Activated CD8-positive, alpha-beta memory T cell treated with anti-CD3 and anti-CD28 coated beads for 1 hour (primary cell): ENCODE results near the gene GMDS.

Experiments
- DNase-seq, 2 donors: peaks; one replicate each; pipeline ENCODE4 v3.0.0-alpha.2; 2020; ENCODE audit warnings: low read depth in 1 of 2; ENCODE audit errors: extremely low read depth in 1 of 2

Gene GMDS

GRCh38 chr6:2182251-2182650, 63.2 kb downstream of the GMDS start:
- no peak for DNase-seq

GRCh38 chr6:2181567-2181966, 63.8 kb downstream of the GMDS start:
- no peak for DNase-seq

- DNase-seq, result no peak
Measured at GRCh38 chr6:2179950-2180349, 65.5 kb downstream of the GMDS start.

- no peak for DNase-seq
Measured at GRCh38 chr6:2179241-2179640, 66.2 kb downstream of the GMDS start.

GRCh38 chr6:2178125-2178524, 67.3 kb downstream of the GMDS start:
- DNase-seq, result no peak

- no peak for DNase-seq
Measured at GRCh38 chr6:2175825-2176224, 69.6 kb downstream of the GMDS start.

- no peak for DNase-seq
Measured at GRCh38 chr6:2173203-2173961, 72.0 kb downstream of the GMDS start.

- no peak for DNase-seq
Measured at GRCh38 chr6:2171728-2172127, 73.7 kb downstream of the GMDS start.

GRCh38 chr6:2168480-2168879, 76.9 kb downstream of the GMDS start:
- DNase-seq, result no peak

- DNase-seq, result no peak
Measured at GRCh38 chr6:2166717-2167116, 78.7 kb downstream of the GMDS start.

GRCh38 chr6:2165286-2165685, 80.1 kb downstream of the GMDS start:
- DNase-seq, result no peak

GRCh38 chr6:2164481-2164880, 80.9 kb downstream of the GMDS start:
- DNase-seq, result no peak

- DNase-seq, result no peak
Measured at GRCh38 chr6:2162079-2162445, 83.3 kb downstream of the GMDS start.

GRCh38 chr6:2158596-2159271, 86.7 kb downstream of the GMDS start:
- DNase-seq, result no peak

GRCh38 chr6:2157441-2158127, 87.8 kb downstream of the GMDS start:
- DNase-seq, result no peak

GRCh38 chr6:2155206-2155605, 90.2 kb downstream of the GMDS start:
- no peak for DNase-seq

GRCh38 chr6:2149361-2150006, 95.9 kb downstream of the GMDS start:
- DNase-seq, result no peak

- no peak for DNase-seq
Measured at GRCh38 chr6:2148748-2149147, 96.7 kb downstream of the GMDS start.

- no peak for DNase-seq
Measured at GRCh38 chr6:2147766-2148448, 97.5 kb downstream of the GMDS start.

- DNase-seq, result no peak
Measured at GRCh38 chr6:2147261-2147660, 98.1 kb downstream of the GMDS start.

- no peak for DNase-seq
Measured at GRCh38 chr6:2144210-2144609, 101.2 kb downstream of the GMDS start.
